ENCODE measurements around the gene TXNRD3. TPM values are rescaled to one million over a fixed set of nuclear protein-coding genes. Genes with fewer than 3 reads are reported as not detected.

Gene TXNRD3
- total and polyA plus RNA-seq, 4 donors: 7.0 to 11.0 (median 7.7) TPM

GRCh38 chr3:126663257-126663656, 8.3 kb upstream of the TXNRD3 start:
- TF ChIP-seq TAF1 (conservative IDR thresholded peaks at IDR 0.05): no peak
- H3K9me3 ChIP-seq (ENCODE audit: control insufficient read depth in 4 of 4, low read length in 3 of 4): peaks cover 0 to 5% (median 3%) of the 10 kb centered on the region in 4 donors

GRCh38 chr3:126661532-126662364, 6.8 kb upstream of the TXNRD3 start:
- 77% methylated on average over 11 of the region's 11 CpGs for WGBS
- Histone ChIP-seq H3K36me3 (ENCODE audit: control insufficient read depth in 4 of 4, insufficient read depth in 3 of 4, low read depth in 1 of 4, low read length in 3 of 4) (no peaks in the 10 kb centered on the region), H3K27ac (ENCODE audit: low read depth in 1 of 2, low read length in 2 of 2) (no peak overlapping the region), H3K4me3 (ENCODE audit: low read depth in 1 of 3, low read length in 3 of 3) (no peak overlapping the region), H3K27me3 (ENCODE audit: control insufficient read depth in 4 of 4, insufficient read depth in 4 of 4, low read length in 3 of 4) (no peaks in the 10 kb centered on the region), H3K4me1 (ENCODE audit: control insufficient read depth in 4 of 4, insufficient read depth in 4 of 4, low read length in 3 of 4) (no peaks in the 10 kb centered on the region), H3K9ac (ENCODE audit: low read depth in 1 of 2, low read length in 2 of 2) (no peak overlapping the region), H3K9me3 (ENCODE audit: control insufficient read depth in 4 of 4, low read length in 3 of 4) (peaks cover 0 to 5% (median 3%) of the 10 kb centered on the region in 4 donors)
- no peak for DNase-seq (ENCODE audit: low spot score)
- no peak for TF ChIP-seq JUND (IDR thresholded peaks at IDR 0.05)
- no peak for TF ChIP-seq MAX (IDR thresholded peaks at IDR 0.05)
- TF ChIP-seq CTCF (IDR thresholded peaks at IDR 0.05; ENCODE audit: low read depth, low read length, missing input control): no peak
- no peak for TF ChIP-seq SP1 (IDR thresholded peaks at IDR 0.05)
- TF ChIP-seq ATF3 (IDR thresholded peaks at IDR 0.05): no peak
- TF ChIP-seq TAF1 (conservative IDR thresholded peaks at IDR 0.05): no peak
- TF ChIP-seq HNF4G (IDR thresholded peaks at IDR 0.05): no peak
- TF ChIP-seq EGR1 (IDR thresholded peaks at IDR 0.05; ENCODE audit: low read depth in 2 of 2): no peak
- no peak for TF ChIP-seq NR2F2 (IDR thresholded peaks at IDR 0.05)
- TF ChIP-seq HNF4A (conservative IDR thresholded peaks at IDR 0.05): no peak
- no peak for TF ChIP-seq GABPA (IDR thresholded peaks at IDR 0.05 in 1 of 2, conservative IDR thresholded peaks at IDR 0.05 in 1 of 2)
- TF ChIP-seq REST (IDR thresholded peaks at IDR 0.05): no peak

More at GRCh38 chr3:126663257-126663656, 8.3 kb upstream of the TXNRD3 start:
- H3K4me3 ChIP-seq (ENCODE audit: low read depth in 1 of 3, low read length in 3 of 3): no peak overlapping the region
- H3K27me3 ChIP-seq (ENCODE audit: control insufficient read depth in 4 of 4, insufficient read depth in 4 of 4, low read length in 3 of 4): no peaks in the 10 kb centered on the region
- H3K9ac ChIP-seq (ENCODE audit: low read depth in 1 of 2, low read length in 2 of 2): no peak overlapping the region
- 79% methylated on average over 4 of the region's 4 CpGs for WGBS
- no peaks in the 10 kb centered on the region for H3K4me1 ChIP-seq (ENCODE audit: control insufficient read depth in 4 of 4, insufficient read depth in 4 of 4, low read length in 3 of 4)
- no peaks in the 10 kb centered on the region for H3K36me3 ChIP-seq (ENCODE audit: control insufficient read depth in 4 of 4, insufficient read depth in 3 of 4, low read depth in 1 of 4, low read length in 3 of 4)
- DNase-seq (ENCODE audit: low spot score): no peak
- H3K27ac ChIP-seq (ENCODE audit: low read depth in 1 of 2, low read length in 2 of 2): no peak overlapping the region

Measured in liver (tissue), 9 donors.